Mucosa of gallbladder (tissue), 1 donor: Measurements from ENCODE around the gene BACH1. TPM values are rescaled to one million over a fixed set of nuclear protein-coding genes. Genes with fewer than 3 reads are reported as not detected.

ENCODE experiments used
- DNase-seq: peaks from one replicate; pipeline ENCODE4 v3.0.0-alpha.2; 2020; ENCODE audit warnings: low spot score
- total RNA-seq: library from RNA; stranded (reverse); gene quantifications from one replicate; pipeline ENCODE4 v1.2.1, GENCODE V29; 2021
- donor health status: DM: no; HTN: no; CAD: no.

Gene BACH1
- total RNA-seq, 1 donor from 2014 or later: 50.0 TPM

DNA sequence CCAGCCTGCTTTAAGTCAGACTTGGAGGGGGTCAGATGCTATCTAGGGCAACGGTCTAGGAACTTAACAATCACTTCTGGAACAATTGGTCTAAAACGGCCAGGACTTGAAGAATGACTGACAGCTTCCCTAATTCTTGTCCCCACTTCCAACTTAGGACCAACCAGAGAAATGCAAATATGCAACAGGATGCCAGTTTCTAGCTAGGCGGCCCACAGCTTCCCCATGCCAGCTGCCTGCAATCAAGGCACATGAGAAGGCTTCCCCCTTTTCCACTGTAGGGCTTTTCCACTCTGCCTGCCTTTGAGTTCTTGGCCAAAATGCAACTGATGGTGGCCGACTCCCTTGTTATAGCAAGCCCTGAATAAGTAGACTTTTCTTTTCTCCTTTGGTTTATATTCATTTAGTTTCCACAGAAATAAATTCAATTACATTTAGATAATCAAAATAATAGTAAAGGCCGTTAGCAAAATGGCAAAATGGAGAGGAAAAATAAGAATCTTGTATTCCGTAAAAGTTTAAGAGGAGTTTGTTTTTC, 80.9 kb downstream of the BACH1 start:
- no peak for DNase-seq

DNA sequence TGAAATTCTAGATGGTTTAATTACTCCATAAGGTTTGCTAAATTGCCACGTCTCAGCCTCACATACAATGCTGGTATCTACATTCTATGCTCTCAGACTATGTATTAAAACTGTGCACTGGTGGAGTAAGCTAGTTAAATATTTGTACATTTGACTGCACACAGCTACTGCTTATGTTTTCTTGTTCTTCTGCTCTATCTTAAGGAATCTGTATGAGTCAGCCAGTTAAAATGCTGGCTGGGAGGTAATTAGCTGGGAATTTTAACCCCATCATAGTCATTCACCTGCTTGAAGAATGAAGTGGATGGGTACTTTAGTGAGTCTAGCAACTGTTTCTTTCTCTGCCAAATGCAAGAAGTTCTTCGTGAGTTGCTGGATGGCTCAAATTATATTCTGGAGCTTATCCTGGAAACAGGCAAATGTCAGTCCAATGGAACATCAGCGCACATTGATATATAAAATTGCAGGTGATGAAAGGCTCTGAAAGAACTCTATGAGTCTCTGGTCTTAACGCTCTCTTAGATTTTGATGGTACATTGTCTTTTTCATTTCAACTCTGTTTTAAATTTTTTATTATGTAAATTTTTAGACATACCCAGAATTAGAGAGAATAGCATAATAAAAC, 83.4 kb downstream of the BACH1 start:
- DNase-seq: no peak

DNA sequence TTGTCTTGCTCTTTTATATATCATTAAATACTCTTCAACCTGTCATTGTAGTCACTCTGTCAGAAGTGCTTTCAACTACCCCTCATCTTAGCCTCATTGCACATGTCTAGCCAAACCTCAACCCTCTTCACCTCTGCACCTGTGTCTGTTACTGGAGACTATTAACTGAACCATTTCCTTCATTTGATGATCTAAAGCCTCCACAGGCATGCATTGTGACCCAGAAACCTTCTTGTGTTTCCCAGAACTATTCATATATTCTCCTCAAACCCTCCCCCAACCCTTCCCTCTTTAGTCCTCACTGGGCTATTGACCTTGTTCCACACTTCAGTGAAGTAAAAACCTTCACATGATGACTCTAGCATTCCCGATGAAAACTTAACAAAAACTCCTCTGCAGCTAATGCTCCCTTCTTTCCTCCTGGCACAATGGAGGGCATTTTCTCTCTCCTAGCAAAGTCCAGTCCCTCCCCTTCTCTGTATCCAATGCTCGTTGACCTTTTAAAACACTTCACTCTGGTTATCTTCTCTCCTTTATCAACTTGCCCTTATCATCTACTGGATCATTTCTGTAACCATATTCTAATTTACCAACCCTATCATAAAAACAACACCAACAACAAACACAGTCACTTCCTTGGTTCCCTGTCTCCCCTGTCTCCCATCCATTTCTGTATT, 86.1 kb downstream of the BACH1 start:
- DNase-seq: no peak

DNA sequence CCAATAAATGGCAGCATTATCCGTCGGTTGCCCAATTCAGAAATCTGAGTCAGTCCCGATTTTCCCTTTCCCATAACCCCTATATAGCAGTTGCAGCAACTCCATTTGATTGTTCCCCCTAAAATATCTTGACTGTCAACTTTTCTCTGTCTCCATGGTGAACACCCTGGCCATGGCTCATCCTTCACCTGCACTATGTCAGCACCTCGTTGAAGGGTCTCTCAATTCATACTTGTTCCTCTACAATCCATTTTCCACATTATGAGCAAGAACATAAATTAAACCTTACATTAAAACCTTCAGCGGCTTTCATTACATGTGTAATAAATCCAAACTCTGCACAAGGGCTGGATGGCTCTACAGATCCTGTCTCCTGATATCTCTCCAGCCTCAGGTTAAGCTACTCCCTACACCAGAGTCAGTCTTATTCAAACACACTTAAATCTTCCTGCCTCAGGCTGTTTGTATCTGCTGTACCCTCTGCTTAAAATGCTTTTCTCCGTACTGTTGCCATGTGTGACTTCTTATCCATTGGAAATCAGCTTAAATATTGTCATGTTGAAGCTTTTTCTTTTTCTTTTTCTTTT, 87.3 kb downstream of the BACH1 start:
- no peak for DNase-seq

DNA sequence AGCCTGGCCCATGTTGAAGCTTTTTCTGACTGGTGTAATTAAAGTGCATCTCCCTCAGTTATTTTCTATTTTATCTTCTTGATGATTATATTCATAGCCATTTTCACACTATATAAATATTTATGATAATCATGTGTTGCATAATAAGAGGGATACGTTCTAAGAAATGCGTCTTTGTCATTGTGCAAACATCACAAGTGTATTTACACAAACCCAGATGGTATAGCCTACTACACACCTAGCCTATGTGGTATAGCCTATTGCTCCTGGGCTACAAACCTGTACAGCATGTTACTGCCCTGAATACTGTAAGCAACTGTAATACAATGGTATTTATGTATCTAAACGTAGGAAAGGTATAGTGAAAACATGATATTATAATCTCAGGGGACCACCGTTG, 88.1 kb downstream of the BACH1 start:
- DNase-seq: no peak

DNA sequence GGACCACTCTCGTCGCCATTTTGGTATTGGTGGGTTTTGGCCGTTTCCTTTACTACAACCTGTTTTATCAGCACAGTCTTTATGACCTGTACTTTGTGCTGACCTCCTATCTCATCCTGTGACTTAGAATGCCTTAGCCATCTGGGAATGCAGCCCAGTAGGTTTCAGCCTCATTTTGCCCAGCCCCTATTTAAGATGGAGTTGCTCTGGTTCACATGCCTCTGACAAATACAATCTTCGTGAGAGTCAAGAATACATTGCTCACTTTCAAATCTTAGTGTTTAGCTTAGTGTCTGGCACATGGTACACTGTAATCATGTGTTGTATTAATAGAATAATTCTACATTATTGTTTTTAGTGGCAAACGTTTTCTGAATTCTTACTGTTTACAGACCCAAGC, 88.9 kb downstream of the BACH1 start:
- no peak for DNase-seq

DNA sequence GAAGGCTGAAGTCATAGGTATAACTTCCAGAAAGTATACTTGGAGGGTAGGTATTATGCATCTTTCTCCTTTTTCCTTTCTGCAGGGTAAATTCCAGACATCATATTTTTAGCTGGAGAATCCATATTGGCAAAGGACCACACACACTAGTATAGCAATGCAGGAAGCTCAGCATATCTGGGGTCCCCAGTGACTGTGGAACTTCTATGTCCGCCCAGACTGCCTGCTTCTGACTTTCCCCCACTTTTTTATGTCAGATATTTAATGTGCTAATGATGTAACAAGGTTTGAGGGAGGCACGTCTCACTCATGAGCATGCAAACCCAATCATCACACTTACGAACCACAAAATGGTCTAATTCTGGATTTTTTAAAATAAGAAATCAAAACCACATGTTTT, 90.4 kb downstream of the BACH1 start:
- DNase-seq: no peak

DNA sequence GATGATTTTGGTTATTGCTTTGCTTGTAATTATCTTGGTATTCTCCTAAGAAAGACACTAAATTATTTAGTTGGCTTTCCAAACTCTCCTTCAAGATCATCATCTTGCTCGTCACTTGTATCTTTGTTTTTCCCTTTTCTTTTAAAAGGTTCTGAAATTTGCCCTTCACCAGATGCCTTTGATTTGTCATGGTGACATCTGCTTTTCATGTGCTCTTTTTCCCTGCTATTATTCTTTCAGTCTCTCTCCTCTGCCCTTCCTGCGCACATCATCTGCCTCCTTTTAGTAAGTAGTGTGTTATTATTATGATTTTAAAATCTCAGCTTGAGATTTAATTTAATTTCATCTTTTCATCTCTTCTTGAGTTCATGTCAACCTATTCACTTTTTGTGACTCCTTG, 92.1 kb downstream of the BACH1 start:
- no peak for DNase-seq

DNA sequence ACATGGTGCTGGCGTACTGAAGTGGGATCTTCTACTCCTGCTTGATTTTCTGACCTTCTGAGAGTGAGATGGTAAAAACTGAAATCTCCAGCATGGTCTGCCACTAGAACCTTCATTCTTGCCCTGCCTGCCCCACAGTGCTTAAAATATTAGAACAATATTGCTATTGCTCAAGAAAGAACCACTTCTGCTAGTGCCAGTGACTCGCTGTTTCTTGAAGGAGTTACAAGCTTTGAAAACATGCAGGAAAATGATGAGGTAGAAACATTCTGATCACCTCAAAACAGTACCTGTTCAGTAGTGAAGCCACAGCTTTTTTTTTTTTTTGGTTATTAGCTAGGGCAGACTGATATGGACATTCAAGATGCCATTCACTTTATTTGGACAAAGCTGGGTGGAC, 95.3 kb downstream of the BACH1 start:
- DNase-seq: no peak

Other genes starting within 250 kb of the BACH1 start
- gene CCT8, start 225.3 kb upstream of the BACH1 start, total RNA-seq: 99.3 TPM
- gene MAP3K7CL, start 168.3 kb upstream of the BACH1 start, total RNA-seq: 5.8 TPM